M059J (cell line): ENCODE data around the gene CATSPERB. TPM values are rescaled to one million over a fixed set of nuclear protein-coding genes. Genes with fewer than 3 reads are reported as not detected.
A peak's percentile ranks its signal among the peaks of the same experiment; 100 is the strongest.
"Not testable (repeated sequence)": the region's sequence is repeated elsewhere in the genome, so short reads cannot be mapped to it uniquely, and the experiment has no call there.

Source experiments
- DNase-seq: peaks from one replicate; pipeline ENCODE4 v3.0.0-alpha.2; 2012; ENCODE audit warnings: low read depth
- total RNA-seq: library from RNA; depleted of rRNA; stranded (reverse); fragments of >200 nt; shearing (Covaris generic); gene quantifications from 2 replicates; pipeline ENCODE4 v1.2.3, GENCODE V29; 2014

Gene CATSPERB
- total RNA-seq, 1 experiment from 2014 or later = not detected

- DNase-seq = not testable (repeated sequence)
These were observed 64.8 kb downstream of the CATSPERB start for GRCh38 chr14:91667101-91667500.

GRCh38 chr14:91660790-91661189, 71.1 kb downstream of the CATSPERB start:
- no peak for DNase-seq

GRCh38 chr14:91654836-91655235, 77.0 kb downstream of the CATSPERB start:
- no peak for DNase-seq

- DNase-seq = no peak
These were observed 78.4 kb downstream of the CATSPERB start for GRCh38 chr14:91653451-91653850.

GRCh38 chr14:91649930-91650329, 82.0 kb downstream of the CATSPERB start:
- peak; percentile 1 for DNase-seq

- no peak for DNase-seq
These were observed 84.0 kb downstream of the CATSPERB start for GRCh38 chr14:91647856-91648255.

GRCh38 chr14:91636604-91637003, 95.3 kb downstream of the CATSPERB start:
- DNase-seq = no peak

GRCh38 chr14:91624757-91625156, 107.1 kb downstream of the CATSPERB start:
- DNase-seq = no peak

- DNase-seq = peak; percentile 26
These were observed 117.7 kb downstream of the CATSPERB start for GRCh38 chr14:91614187-91614586.

- DNase-seq = no peak
These were observed 118.3 kb downstream of the CATSPERB start for GRCh38 chr14:91613459-91614112.

GRCh38 chr14:91611528-91611927, 120.4 kb downstream of the CATSPERB start:
- DNase-seq = no peak

- no peak for DNase-seq
These were observed 122.7 kb downstream of the CATSPERB start for GRCh38 chr14:91609161-91609560.

GRCh38 chr14:91607322-91608047, 124.4 kb downstream of the CATSPERB start:
- DNase-seq = no peak

- no peak for DNase-seq
These were observed 125.0 kb downstream of the CATSPERB start for GRCh38 chr14:91606851-91607250.

- peak; percentile 2 for DNase-seq
These were observed 127.3 kb downstream of the CATSPERB start for GRCh38 chr14:91604611-91605010.

GRCh38 chr14:91599994-91600393, 131.9 kb downstream of the CATSPERB start:
- no peak for DNase-seq

GRCh38 chr14:91595736-91596135, 136.2 kb downstream of the CATSPERB start:
- no peak for DNase-seq

GRCh38 chr14:91593957-91594356, 137.9 kb downstream of the CATSPERB start:
- not testable (repeated sequence) for DNase-seq

GRCh38 chr14:91586410-91586809, 145.5 kb downstream of the CATSPERB start:
- DNase-seq = no peak

GRCh38 chr14:91585856-91586255, 146.0 kb downstream of the CATSPERB start:
- DNase-seq = no peak

GRCh38 chr14:91582761-91583160, 149.1 kb downstream of the CATSPERB start:
- no peak for DNase-seq

GRCh38 chr14:91580876-91581577, 150.9 kb downstream of the CATSPERB start:
- no peak for DNase-seq
